GM12872 (cell line): Measurements from ENCODE around the gene RTN1.

Experiments used
- CTCF ChIP-seq: IDR thresholded peaks from 3 replicates; pipeline ENCODE4 v1.5.1; 2011; ENCODE audit warnings: low read depth, mild to moderate bottlenecking, low read length, moderate library complexity; ENCODE audit not compliant: insufficient read depth

Gene RTN1

GRCh38 chr14:59627011-59627520 is 243.5 kb downstream of the RTN1 start:
- TF ChIP-seq CTCF: no peak

GRCh38 chr14:59622631-59623030 is 247.9 kb downstream of the RTN1 start:
- TF ChIP-seq CTCF: no peak

- TF ChIP-seq CTCF: no peak
These were observed 251.5 kb downstream of the RTN1 start for GRCh38 chr14:59619061-59619460.

- TF ChIP-seq CTCF: no peak
These were observed 269.5 kb downstream of the RTN1 start for GRCh38 chr14:59601056-59601455.

- TF ChIP-seq CTCF: no peak
These were observed 270.2 kb downstream of the RTN1 start for GRCh38 chr14:59600211-59600945.

- no peak for TF ChIP-seq CTCF
These were observed 275.5 kb downstream of the RTN1 start for GRCh38 chr14:59595071-59595470.

GRCh38 chr14:59591641-59592370 is 278.8 kb downstream of the RTN1 start:
- no peak for TF ChIP-seq CTCF
